ENCODE data around the gene FCN3. TPM values are rescaled to one million over a fixed set of nuclear protein-coding genes. Genes with fewer than 3 reads are reported as not detected.

Gene FCN3
- total and polyA plus RNA-seq, 2 donors (not counting 1 experiment from before 2014, with no cell fraction given) = not detected

GRCh38 chr1:27342391-27342777, 32.2 kb downstream of the FCN3 start:
- Histone ChIP-seq H2AFZ (ENCODE audit: low read length) (no peak overlapping the region), H3K9ac (ENCODE audit: insufficient read depth, low read length) (no peak overlapping the region), H3K36me3 (ENCODE audit: control insufficient read depth, insufficient read depth, low read length) (no peaks in the 10 kb centered on the region), H3K27ac (ENCODE audit: insufficient read depth, low read length) (no peak overlapping the region), H3K4me1 (ENCODE audit: control insufficient read depth, extremely low read depth, insufficient read depth, low read length) (peaks cover 8% of the 10 kb centered on the region), H3K27me3 (ENCODE audit: control insufficient read depth, insufficient read depth, low read length) (no peaks in the 10 kb centered on the region), H3K79me2 (ENCODE audit: control insufficient read depth, insufficient read depth, low read length) (no peaks in the 10 kb centered on the region), H3K9me3 (ENCODE audit: control insufficient read depth, insufficient read depth, low read depth, low read length) (no peaks in the 10 kb centered on the region), H3K4me2 (ENCODE audit: extremely low read depth, insufficient read depth, low read length) (no peak overlapping the region), H4K20me1 (ENCODE audit: control insufficient read depth, extremely low read depth, insufficient read depth, low read length) (no peaks in the 10 kb centered on the region), H3K4me3 (replicated peaks in 1 of 4; ENCODE audit: control extremely low read depth in 1 of 4, insufficient read depth in 1 of 4, low read depth in 3 of 4, low read length in 4 of 4) (no peak overlapping the region)
- TF ChIP-seq CTCF (conservative IDR thresholded peaks at IDR 0.05 in 1 of 2, IDR thresholded peaks at IDR 0.05 in 1 of 2; ENCODE audit: low read depth in 1 of 2, low read length in 2 of 2) = no peak
- no peak for TF ChIP-seq EZH2 (IDR thresholded peaks at IDR 0.05; ENCODE audit: low read length, missing control alignments)
- no peak for DNase-seq (ENCODE audit: low read depth in 2 of 2)

GRCh38 chr1:27341525-27342252, 32.9 kb downstream of the FCN3 start, which contains the start of gene SYTL1:
Gene SYTL1 (plus strand): TSS chr1:27342022. CDS start chr1:27345335, 3,313 bp downstream.
- Histone ChIP-seq H3K9ac (ENCODE audit: insufficient read depth, low read length) (no peak within 1 kb of the TSS), H3K27me3 (ENCODE audit: control insufficient read depth, insufficient read depth, low read length) (no peaks in the 10 kb centered on the region), H3K36me3 (ENCODE audit: control insufficient read depth, insufficient read depth, low read length) (no peaks in the 10 kb centered on the region), H3K4me3 (replicated peaks in 1 of 4; ENCODE audit: control extremely low read depth in 1 of 4, insufficient read depth in 1 of 4, low read depth in 3 of 4, low read length in 4 of 4) (peak within 1 kb of the TSS in 1 of 4 experiments; percentile 8), H3K27ac (ENCODE audit: insufficient read depth, low read length) (no peak within 1 kb of the TSS), H3K9me3 (ENCODE audit: control insufficient read depth, insufficient read depth, low read depth, low read length) (no peaks in the 10 kb centered on the region), H3K4me2 (ENCODE audit: extremely low read depth, insufficient read depth, low read length) (peak within 1 kb of the TSS; percentile 37), H2AFZ (ENCODE audit: low read length) (no peak within 1 kb of the TSS), H4K20me1 (ENCODE audit: control insufficient read depth, extremely low read depth, insufficient read depth, low read length) (no peaks in the 10 kb centered on the region), H3K4me1 (ENCODE audit: control insufficient read depth, extremely low read depth, insufficient read depth, low read length) (peaks cover 8% of the 10 kb centered on the region), H3K79me2 (ENCODE audit: control insufficient read depth, insufficient read depth, low read length) (no peaks in the 10 kb centered on the region)
- peak; percentile 56 to 73 for DNase-seq (ENCODE audit: low read depth in 2 of 2)
- TF ChIP-seq CTCF (conservative IDR thresholded peaks at IDR 0.05 in 1 of 2, IDR thresholded peaks at IDR 0.05 in 1 of 2; ENCODE audit: low read depth in 1 of 2, low read length in 2 of 2) (no peak), EZH2 (IDR thresholded peaks at IDR 0.05; ENCODE audit: low read length, missing control alignments) (no peak)

GRCh38 chr1:27339213-27339612, 35.4 kb downstream of the FCN3 start:
- peaks cover 8% of the 10 kb centered on the region for H3K4me1 ChIP-seq (ENCODE audit: control insufficient read depth, extremely low read depth, insufficient read depth, low read length)
- no peak overlapping the region for H3K4me3 ChIP-seq (replicated peaks in 1 of 4; ENCODE audit: control extremely low read depth in 1 of 4, insufficient read depth in 1 of 4, low read depth in 3 of 4, low read length in 4 of 4)
- H3K27me3 ChIP-seq (ENCODE audit: control insufficient read depth, insufficient read depth, low read length) = no peaks in the 10 kb centered on the region
- TF ChIP-seq EZH2 (IDR thresholded peaks at IDR 0.05; ENCODE audit: low read length, missing control alignments) = no peak
- no peak for TF ChIP-seq CTCF (conservative IDR thresholded peaks at IDR 0.05 in 1 of 2, IDR thresholded peaks at IDR 0.05 in 1 of 2; ENCODE audit: low read depth in 1 of 2, low read length in 2 of 2)
- no peaks in the 10 kb centered on the region for H3K79me2 ChIP-seq (ENCODE audit: control insufficient read depth, insufficient read depth, low read length)
- H3K9me3 ChIP-seq (ENCODE audit: control insufficient read depth, insufficient read depth, low read depth, low read length) = no peaks in the 10 kb centered on the region
- H2AFZ ChIP-seq (ENCODE audit: low read length) = no peak overlapping the region
- H3K36me3 ChIP-seq (ENCODE audit: control insufficient read depth, insufficient read depth, low read length) = peaks cover 12% of the 10 kb centered on the region
- H4K20me1 ChIP-seq (ENCODE audit: control insufficient read depth, extremely low read depth, insufficient read depth, low read length) = no peaks in the 10 kb centered on the region
- DNase-seq (ENCODE audit: low read depth in 2 of 2) = no peak
- no peak overlapping the region for H3K4me2 ChIP-seq (ENCODE audit: extremely low read depth, insufficient read depth, low read length)
- no peak overlapping the region for H3K9ac ChIP-seq (ENCODE audit: insufficient read depth, low read length)
- no peak overlapping the region for H3K27ac ChIP-seq (ENCODE audit: insufficient read depth, low read length)

All from fibroblast of lung (primary cell).